Right cardiac atrium (tissue), 5 donors: ENCODE results near the gene KBTBD3. TPM values are rescaled to one million over a fixed set of nuclear protein-coding genes. Genes with fewer than 3 reads are reported as not detected.
"Not testable (repeated sequence)": the region's sequence is repeated elsewhere in the genome, so short reads cannot be mapped to it uniquely, and the experiment has no call there.

ENCODE experiments used
- ATAC-seq, 2 donors: fragments of 200-7000 bp; cut with Tn5 transposase; one replicate each; pipeline versions ENCODE4 v1.8.0 to v1.9.1; 2020; ENCODE audit warnings: moderate library complexity in 2 of 2, mild to moderate bottlenecking in 1 of 2
- DNase-seq, 3 donors: peaks; one replicate each; pipeline ENCODE4 v3.0.0-alpha.2; 2020
- H3K27ac ChIP-seq: one replicate; pipeline ENCODE4 v1.5.1; 2013; ENCODE audit warnings: mild to moderate bottlenecking, low read length, control low read depth, moderate library complexity
- H3K27me3 ChIP-seq: one replicate; pipeline ENCODE4 v1.6.1; 2013; ENCODE audit not compliant: control insufficient read depth, insufficient read depth
- H3K4me1 ChIP-seq: one replicate; pipeline ENCODE4 v1.6.1; 2013; ENCODE audit warnings: low read length; ENCODE audit not compliant: control insufficient read depth, insufficient read depth
- H3K4me3 ChIP-seq: one replicate; pipeline ENCODE4 v1.5.1; 2013; ENCODE audit warnings: low read length, control low read depth
- H3K9me3 ChIP-seq: one replicate; pipeline ENCODE4 v1.6.1; 2013; ENCODE audit warnings: low read length; ENCODE audit not compliant: control insufficient read depth
- WGBS: extraction: QIAGEN DNeasy Blood & Tissue Kit; methylation state at CpG from one replicate; pipeline ENCODE4 v1.1.7; 2013; 5-methylcytosine and 5-hydroxymethylcytosine counted together
- intact Hi-C, 4 donors: fragments of 100-400 bp; cut with DNase I; formaldehyde crosslinking; loops; one replicate each; pipeline versions ENCODE4 v1.11.0 to v1.14.0; 2022 to 2023
- polyA plus RNA-seq: library from polyadenylated mRNA; stranded (reverse); fragments of 200-250 nt; gene quantifications from one replicate; pipeline ENCODE4 v1.2.3, GENCODE V29; 2013
- total RNA-seq, 4 donors: library from RNA; stranded (reverse); fragmentation: NEBNext Ultra II Directional; extraction: Animal tissue kit (Norgen Biotek cat#: 25700); gene quantifications; one replicate each; pipeline ENCODE4 v1.2.1, GENCODE V29; 2021
- donor health status: healthy with polysubstance abuse.
- donor health status: DM: no; HTN: yes; CAD: no.
- donor health status: DM: no; HTN: no; CAD: no.
- donor health status: DM: no; HTN: yes; CAD: no; lungs with severe emphysema.
- donor health status: DM: yes; HTN: yes; CAD: no.

KBTBD3 gene
- total and polyA plus RNA-seq, 5 donors: 6.8 to 14.4 (median 12.8) TPM

DNA sequence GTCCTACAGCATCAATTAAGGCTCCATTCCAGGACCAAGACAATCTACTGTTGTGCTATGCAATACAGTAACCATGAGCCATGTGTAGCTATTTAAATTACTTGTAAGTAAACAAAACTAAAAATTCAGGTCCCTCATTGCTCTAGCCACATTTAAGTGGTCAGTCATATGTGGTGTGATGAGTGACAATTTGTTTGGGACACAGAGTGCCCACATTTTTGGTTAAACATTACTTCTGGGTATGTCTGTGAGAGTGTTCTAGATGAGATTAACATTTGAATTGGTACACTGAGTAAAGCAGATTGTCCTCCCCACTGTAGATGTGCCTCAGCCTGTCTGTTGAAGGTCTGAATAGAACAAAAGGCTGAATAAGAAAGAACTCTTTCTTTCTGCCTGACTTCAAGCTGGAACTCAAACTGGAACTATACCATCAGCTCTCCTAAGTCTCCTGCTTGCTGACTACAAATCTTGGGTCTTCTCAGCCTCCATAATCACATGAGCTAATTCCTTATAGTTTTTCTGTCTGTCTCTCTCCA is 15.8 kb downstream of the KBTBD3 start:
- Histone ChIP-seq H3K27ac (no peak overlapping the region), H3K4me3 (no peak overlapping the region), H3K9me3 (no peaks in the 10 kb centered on the region), H3K4me1 (no peaks in the 10 kb centered on the region), H3K27me3 (no peaks in the 10 kb centered on the region)
- intact Hi-C loops: no loop called here
- ATAC-seq: no peak
- DNase-seq: no peak

DNA sequence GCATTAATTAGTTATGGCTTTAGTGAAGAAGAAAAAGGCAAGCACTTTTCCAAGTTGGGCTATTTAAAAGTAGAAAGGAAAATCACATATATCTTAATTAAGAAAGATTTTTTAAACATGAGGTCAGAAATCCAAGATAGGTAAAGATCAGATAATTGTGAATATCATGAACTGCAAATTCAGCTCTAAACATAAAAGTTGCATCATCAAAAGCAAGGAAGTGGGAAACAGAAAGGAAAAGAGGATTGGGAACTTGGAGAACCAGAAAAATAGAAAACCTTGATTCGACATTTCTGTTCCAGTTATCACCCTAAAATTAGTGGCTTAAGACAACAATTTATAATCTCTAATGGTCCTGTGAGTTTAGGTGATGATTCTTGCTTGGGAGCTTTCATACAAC is 17.5 kb downstream of the KBTBD3 start:
- ATAC-seq (no peak), DNase-seq (no peak)
- Histone ChIP-seq H3K4me1 (no peaks in the 10 kb centered on the region), H3K4me3 (no peak overlapping the region), H3K27ac (no peak overlapping the region), H3K27me3 (no peaks in the 10 kb centered on the region), H3K9me3 (no peaks in the 10 kb centered on the region)
- 86% methylated on average over 1 of the region's 1 CpG for WGBS
- intact Hi-C loops: no loop called here

GRCh38 chr11:106058377-106058776 is 18.8 kb downstream of the KBTBD3 start:
- H3K27me3 ChIP-seq, ATAC-seq, H3K4me1 ChIP-seq, H3K4me3 ChIP-seq, H3K27ac ChIP-seq, H3K9me3 ChIP-seq, intact Hi-C loops: not testable (repeated sequence)
- DNase-seq: peak in 1 of 3 donors; percentile 28
- WGBS: 91% methylated on average over 14 of the region's 14 CpGs

DNA sequence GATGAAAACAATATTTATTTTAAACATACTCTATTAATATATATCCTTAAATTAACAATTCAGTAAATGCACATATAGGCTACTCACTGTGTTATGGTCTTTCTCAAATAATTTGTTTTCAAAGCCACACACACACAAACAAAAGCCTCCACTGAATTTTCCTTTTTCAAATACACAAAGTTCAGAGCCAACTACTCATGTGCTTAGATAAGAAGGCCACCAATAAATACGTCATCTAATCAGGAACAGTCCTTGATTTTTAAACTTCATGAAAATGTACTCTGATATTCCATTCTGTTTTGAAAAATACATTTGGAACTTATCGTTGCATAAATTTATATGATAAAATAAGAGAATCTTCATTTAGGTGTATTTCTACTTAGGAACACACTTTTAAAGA is 26.0 kb downstream of the KBTBD3 start:
- Histone ChIP-seq H3K4me1 (no peaks in the 10 kb centered on the region), H3K4me3 (no peak overlapping the region), H3K9me3 (no peaks in the 10 kb centered on the region), H3K27ac (no peak overlapping the region), H3K27me3 (no peaks in the 10 kb centered on the region)
- DNase-seq: no peak
- WGBS: 58% methylated on average over 2 of the region's 2 CpGs
- intact Hi-C loops: no loop called here
- ATAC-seq: no peak

GRCh38 chr11:106049727-106050476 is 27.2 kb downstream of the KBTBD3 start:
- Histone ChIP-seq H3K4me3 (no peak overlapping the region), H3K27ac (no peak overlapping the region), H3K27me3 (no peaks in the 10 kb centered on the region), H3K4me1 (no peaks in the 10 kb centered on the region), H3K9me3 (no peaks in the 10 kb centered on the region)
- WGBS: 72% methylated on average over 5 of the region's 5 CpGs
- DNase-seq (no peak), ATAC-seq (no peak)
- intact Hi-C loops: no loop called here

GRCh38 chr11:106047631-106048030 is 29.5 kb downstream of the KBTBD3 start:
- ATAC-seq: no peak
- intact Hi-C loops: no loop called here
- Histone ChIP-seq H3K27ac (no peak overlapping the region), H3K27me3 (no peaks in the 10 kb centered on the region), H3K4me3 (no peak overlapping the region), H3K9me3 (no peaks in the 10 kb centered on the region), H3K4me1 (no peaks in the 10 kb centered on the region)
- no peak for DNase-seq

GRCh38 chr11:106043540-106043939 is 33.6 kb downstream of the KBTBD3 start:
- Histone ChIP-seq H3K4me3 (no peak overlapping the region), H3K27ac (no peak overlapping the region), H3K4me1 (no peaks in the 10 kb centered on the region), H3K27me3 (no peaks in the 10 kb centered on the region), H3K9me3 (no peaks in the 10 kb centered on the region)
- DNase-seq (no peak), ATAC-seq (no peak)
- intact Hi-C loops: no loop called here

DNA sequence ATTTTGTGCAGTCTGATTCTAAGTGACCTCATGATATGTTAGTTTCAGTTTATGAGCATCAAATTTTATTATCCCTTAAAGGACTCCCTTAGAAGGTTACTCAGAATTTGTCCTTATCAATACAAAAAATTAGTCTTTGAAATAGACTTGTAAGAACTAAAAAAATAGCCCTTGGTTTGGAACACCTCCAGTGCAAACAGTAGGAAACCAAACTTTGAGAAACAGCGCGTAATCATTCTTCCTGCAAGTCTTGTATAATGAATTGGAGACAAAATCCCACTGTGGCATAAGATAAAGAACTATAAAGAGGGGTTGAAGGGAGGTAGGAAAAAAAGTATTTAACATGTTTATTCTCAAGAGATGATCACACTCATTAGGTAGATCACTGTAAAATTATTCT is 44.3 kb downstream of the KBTBD3 start:
- H3K27ac ChIP-seq: no peak overlapping the region
- DNase-seq (no peak), ATAC-seq (no peak)
- H3K27me3 ChIP-seq: no peaks in the 10 kb centered on the region
- no peaks in the 10 kb centered on the region for H3K4me1 ChIP-seq
- intact Hi-C loops: no loop called here
- H3K4me3 ChIP-seq: no peak overlapping the region
- no peaks in the 10 kb centered on the region for H3K9me3 ChIP-seq
- 74% methylated on average over 2 of the region's 2 CpGs for whole genome bisulfite sequencing

GRCh38 chr11:106031936-106032335 is 45.2 kb downstream of the KBTBD3 start:
- Histone ChIP-seq H3K27ac (no peak overlapping the region), H3K9me3 (no peaks in the 10 kb centered on the region), H3K27me3 (no peaks in the 10 kb centered on the region), H3K4me3 (no peak overlapping the region), H3K4me1 (no peaks in the 10 kb centered on the region)
- ATAC-seq: no peak
- intact Hi-C loops: no loop called here
- 71% methylated on average over 3 of the region's 3 CpGs for WGBS
- no peak for DNase-seq

DNA sequence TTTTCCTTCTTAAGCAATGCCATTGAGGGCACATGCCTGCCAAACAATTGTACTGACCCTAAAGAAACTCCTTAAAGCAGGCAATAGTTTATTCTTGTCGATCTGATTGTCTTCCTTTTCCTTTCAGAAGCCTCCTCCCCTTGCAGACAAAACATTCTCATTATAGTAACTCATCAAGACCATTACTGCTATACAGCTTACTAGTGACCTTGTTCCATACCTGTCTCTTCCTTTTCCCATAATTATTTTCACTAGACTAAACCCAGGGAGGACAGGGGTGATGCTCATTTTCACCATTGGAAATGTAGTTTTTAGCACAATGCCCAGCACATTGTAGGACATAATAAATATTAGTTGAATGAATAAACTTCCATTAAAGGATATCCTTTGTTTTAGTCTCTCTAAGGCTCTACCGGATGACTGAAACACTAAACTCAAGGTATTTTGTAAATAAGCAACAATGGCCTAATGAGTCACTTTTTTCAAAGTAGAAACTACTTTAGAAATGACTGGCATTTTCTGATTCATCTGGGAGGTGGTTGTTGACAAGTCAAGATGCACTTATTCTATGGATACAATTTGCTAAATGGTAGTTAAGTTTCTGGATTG is 45.8 kb downstream of the KBTBD3 start:
- Histone ChIP-seq H3K27ac (no peak overlapping the region), H3K27me3 (no peaks in the 10 kb centered on the region), H3K4me1 (no peaks in the 10 kb centered on the region), H3K9me3 (no peaks in the 10 kb centered on the region), H3K4me3 (no peak overlapping the region)
- WGBS: 51% methylated on average over 2 of the region's 2 CpGs
- intact Hi-C loops: no loop called here
- DNase-seq (no peak), ATAC-seq (no peak)

GRCh38 chr11:106030609-106031008 is 46.5 kb downstream of the KBTBD3 start:
- 59% methylated on average over 4 of the region's 4 CpGs for WGBS
- no peaks in the 10 kb centered on the region for H3K9me3 ChIP-seq
- ATAC-seq (no peak), DNase-seq (no peak)
- H3K4me3 ChIP-seq: no peak overlapping the region
- H3K27ac ChIP-seq: no peak overlapping the region
- no peaks in the 10 kb centered on the region for H3K27me3 ChIP-seq
- intact Hi-C loops: no loop called here
- no peaks in the 10 kb centered on the region for H3K4me1 ChIP-seq
